Caco-2 (cell line): ENCODE data around the gene CAMK4. TPM values are rescaled to one million over a fixed set of nuclear protein-coding genes. Genes with fewer than 3 reads are reported as not detected.

ENCODE experiments used
- BruUV-seq: library from RNA; stranded (reverse); fragments of 400-500 nt; replicated peaks from 2 replicates; lab custom pipeline; 2021; lab: Mats Ljungman, UMichigan
- CTCF ChIA-PET: fragments of 300-600 bp; sonication (Branson Sonifier 250); formaldehyde crosslinking; loops from one replicate; lab custom pipeline; 2022; ENCODE audit warnings: antibody characterized with exemption; lab: Charles Lee
- POLR2A ChIA-PET: fragments of 300-600 bp; sonication (Branson Sonifier 250); formaldehyde crosslinking; loops from one replicate; lab custom pipeline; 2022; ENCODE audit warnings: antibody characterized with exemption; lab: Charles Lee
- DNase-seq, 2 experiments: peaks; one replicate each; pipeline versions ENCODE4 v3.0.0 to v3.0.0-alpha.2; 2020 to 2022
- H3K27me3 ChIP-seq: replicated peaks from 2 replicates; pipeline ENCODE4 v1.6.0; 2011; ENCODE audit warnings: low read length; ENCODE audit not compliant: control insufficient read depth, insufficient read depth
- H3K36me3 ChIP-seq: 2 replicates; pipeline ENCODE4 v1.5.1; 2011; ENCODE audit warnings: low read length; ENCODE audit not compliant: control insufficient read depth, insufficient read depth
- H3K4me1 ChIP-seq: fragments of 250-450 bp; sonication (Bioruptor Pico); 2 replicates; pipeline ENCODE4 v1.5.1; 2020; ENCODE audit warnings: mild to moderate bottlenecking
- H3K4me3 ChIP-seq: 2 replicates; pipeline ENCODE4 v1.5.1; 2011; ENCODE audit warnings: low read depth, mild to moderate bottlenecking, control low read depth, low read length
- H3K9me3 ChIP-seq: fragments of 250-450 bp; sonication (Bioruptor Pico); 2 replicates; pipeline ENCODE4 v1.5.1; 2020; ENCODE audit warnings: mild to moderate bottlenecking, moderate library complexity
- H3K27ac Mint-ChIP-seq: one replicate; pipeline ENCODE4 v1.8.0; 2022; ENCODE audit warnings: mixed read lengths; ENCODE audit not compliant: unreplicated experiment
- H3K27me3 Mint-ChIP-seq: one replicate; pipeline ENCODE4 v1.8.0; 2022; ENCODE audit warnings: mixed read lengths; ENCODE audit not compliant: insufficient read depth, unreplicated experiment
- H3K36me3 Mint-ChIP-seq: one replicate; pipeline ENCODE4 v1.8.0; 2022; ENCODE audit warnings: mild to moderate bottlenecking, mixed read lengths; ENCODE audit not compliant: insufficient read depth, unreplicated experiment
- H3K4me1 Mint-ChIP-seq: one replicate; pipeline ENCODE4 v1.8.0; 2022; ENCODE audit warnings: low read depth, mixed read lengths; ENCODE audit not compliant: unreplicated experiment
- H3K4me3 Mint-ChIP-seq: one replicate; pipeline ENCODE4 v1.8.0; 2022; ENCODE audit warnings: mild to moderate bottlenecking, moderate library complexity, mixed read lengths; ENCODE audit not compliant: unreplicated experiment
- H3K9me3 Mint-ChIP-seq: one replicate; pipeline ENCODE4 v1.8.0; 2022; ENCODE audit warnings: mixed read lengths; ENCODE audit not compliant: unreplicated experiment
- intact Hi-C: fragments of 100-400 bp; cut with micrococcal nuclease; formaldehyde crosslinking; loops from one replicate; pipeline ENCODE4 v1.10.0; 2022; ENCODE audit not compliant: unreplicated experiment
- total RNA-seq: library from RNA; stranded (reverse); gene quantifications from 2 replicates; pipeline ENCODE4 v1.2.3, GENCODE V29; 2022
- TF ChIP-seq, protein P1 (sequence below), 2 experiments: fragments of 200-600 bp in 1 of 2; IDR thresholded peaks; 1 replicate in 1 of 2; 2 replicates in 1 of 2; pipeline versions ENCODE4 v1.5.1 to v1.8.0; 2011 to 2022; ENCODE audit warnings: antibody characterized with exemption in 1 of 2, control low read depth in 1 of 2, inconsistent platforms in 1 of 2, low read depth in 1 of 2, low read length in 1 of 2, mild to moderate bottlenecking in 1 of 2, moderate library complexity in 1 of 2; ENCODE audit not compliant: insufficient read depth in 1 of 2, severe bottlenecking in 1 of 2, unreplicated experiment in 1 of 2

Gene CAMK4
- total RNA-seq, 1 experiment from 2014 or later = not detected

DNA sequence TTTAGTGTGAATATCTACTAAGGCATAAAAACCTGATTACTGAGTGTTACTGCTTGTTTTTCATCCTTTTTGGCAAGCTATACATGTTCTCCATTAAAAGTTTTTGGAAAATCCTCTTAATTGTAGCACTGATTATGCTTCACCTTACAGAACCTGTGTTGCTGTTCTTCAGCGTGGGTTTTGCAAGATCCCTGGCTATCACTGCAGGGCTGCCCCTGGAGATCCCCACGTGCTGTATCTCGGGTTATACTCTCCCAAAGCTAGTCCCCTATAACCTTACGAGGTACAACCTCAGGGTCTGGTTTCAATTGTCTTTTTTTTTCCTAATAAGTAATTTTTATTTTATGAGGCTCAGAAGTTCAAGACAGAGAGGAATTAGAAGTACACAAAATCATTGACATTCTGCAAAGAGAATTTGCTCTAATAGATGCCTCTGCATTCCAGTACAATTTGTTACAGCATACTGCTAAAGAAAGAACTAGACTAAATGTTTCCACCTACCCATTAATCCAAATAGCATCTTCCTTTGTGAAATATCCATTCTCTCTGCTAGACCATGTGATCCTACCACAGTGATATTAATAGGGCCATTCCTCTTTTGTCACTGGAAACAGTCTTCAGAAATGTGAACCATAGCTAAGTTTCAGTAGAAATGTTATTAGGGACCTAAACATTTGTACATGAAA is 25.8 kb upstream of the CAMK4 start:
- Histone ChIP-seq H3K36me3 (no peaks in the 10 kb centered on the region), H3K4me3 (no peak overlapping the region), H3K4me1 (no peaks in the 10 kb centered on the region), H3K9me3 (no peaks in the 10 kb centered on the region), H3K27me3 (no peaks in the 10 kb centered on the region)
- DNase-seq = no peak
- ChIA-PET CTCF (no interaction called here), POLR2A (no interaction called here)
- H3K27ac Mint-ChIP-seq = no peak overlapping the region
- intact Hi-C loops = no loop called here
- H3K9me3 Mint-ChIP-seq = no peaks in the 10 kb centered on the region
- TF ChIP-seq, protein P1, sequence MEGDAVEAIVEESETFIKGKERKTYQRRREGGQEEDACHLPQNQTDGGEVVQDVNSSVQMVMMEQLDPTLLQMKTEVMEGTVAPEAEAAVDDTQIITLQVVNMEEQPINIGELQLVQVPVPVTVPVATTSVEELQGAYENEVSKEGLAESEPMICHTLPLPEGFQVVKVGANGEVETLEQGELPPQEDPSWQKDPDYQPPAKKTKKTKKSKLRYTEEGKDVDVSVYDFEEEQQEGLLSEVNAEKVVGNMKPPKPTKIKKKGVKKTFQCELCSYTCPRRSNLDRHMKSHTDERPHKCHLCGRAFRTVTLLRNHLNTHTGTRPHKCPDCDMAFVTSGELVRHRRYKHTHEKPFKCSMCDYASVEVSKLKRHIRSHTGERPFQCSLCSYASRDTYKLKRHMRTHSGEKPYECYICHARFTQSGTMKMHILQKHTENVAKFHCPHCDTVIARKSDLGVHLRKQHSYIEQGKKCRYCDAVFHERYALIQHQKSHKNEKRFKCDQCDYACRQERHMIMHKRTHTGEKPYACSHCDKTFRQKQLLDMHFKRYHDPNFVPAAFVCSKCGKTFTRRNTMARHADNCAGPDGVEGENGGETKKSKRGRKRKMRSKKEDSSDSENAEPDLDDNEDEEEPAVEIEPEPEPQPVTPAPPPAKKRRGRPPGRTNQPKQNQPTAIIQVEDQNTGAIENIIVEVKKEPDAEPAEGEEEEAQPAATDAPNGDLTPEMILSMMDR (IDR thresholded peaks at IDR 0.05; ENCODE audit: insufficient read depth in 1 of 2, low read depth in 1 of 2, low read length in 1 of 2, severe bottlenecking in 1 of 2, unreplicated experiment in 1 of 2) = no peak
- no peaks in the 10 kb centered on the region for H3K4me1 Mint-ChIP-seq
- no peaks in the 10 kb centered on the region for H3K36me3 Mint-ChIP-seq
- no TSS peak for BruUV-seq
- no peak overlapping the region for H3K4me3 Mint-ChIP-seq
- H3K27me3 Mint-ChIP-seq = peaks cover 4% of the 10 kb centered on the region

DNA sequence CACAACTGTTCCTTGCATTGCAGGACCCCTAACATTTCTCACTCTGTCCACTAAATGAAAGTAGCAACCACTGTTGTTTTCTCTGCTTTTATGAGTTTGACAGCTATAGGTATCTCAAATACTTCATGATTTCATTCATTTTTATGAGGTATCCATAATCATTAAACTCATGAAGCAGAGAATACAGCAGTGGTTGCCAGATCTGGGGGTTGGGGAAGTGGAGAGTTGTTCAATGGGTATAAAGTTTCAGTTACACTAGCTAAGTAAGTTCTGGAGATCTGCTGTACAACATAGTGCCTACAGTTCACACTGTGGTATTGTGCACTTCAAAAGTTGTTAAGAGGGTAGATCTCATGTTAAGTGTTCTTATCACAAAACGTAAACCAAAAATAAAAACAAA is 23.4 kb upstream of the CAMK4 start:
- BruUV-seq = no TSS peak
- ChIA-PET POLR2A (no interaction called here), CTCF (no interaction called here)
- Histone ChIP-seq H3K36me3 (no peaks in the 10 kb centered on the region), H3K9me3 (no peaks in the 10 kb centered on the region), H3K4me1 (no peaks in the 10 kb centered on the region), H3K4me3 (no peak overlapping the region), H3K27me3 (no peaks in the 10 kb centered on the region)
- peaks cover 9% of the 10 kb centered on the region for H3K27me3 Mint-ChIP-seq
- H3K36me3 Mint-ChIP-seq = no peaks in the 10 kb centered on the region
- no peak overlapping the region for H3K4me3 Mint-ChIP-seq
- H3K4me1 Mint-ChIP-seq = no peaks in the 10 kb centered on the region
- TF ChIP-seq, protein P1 (IDR thresholded peaks at IDR 0.05; ENCODE audit: insufficient read depth in 1 of 2, low read depth in 1 of 2, low read length in 1 of 2, severe bottlenecking in 1 of 2, unreplicated experiment in 1 of 2) = no peak
- no peak overlapping the region for H3K27ac Mint-ChIP-seq
- intact Hi-C loops = no loop called here
- no peak for DNase-seq
- H3K9me3 Mint-ChIP-seq = no peaks in the 10 kb centered on the region

DNA sequence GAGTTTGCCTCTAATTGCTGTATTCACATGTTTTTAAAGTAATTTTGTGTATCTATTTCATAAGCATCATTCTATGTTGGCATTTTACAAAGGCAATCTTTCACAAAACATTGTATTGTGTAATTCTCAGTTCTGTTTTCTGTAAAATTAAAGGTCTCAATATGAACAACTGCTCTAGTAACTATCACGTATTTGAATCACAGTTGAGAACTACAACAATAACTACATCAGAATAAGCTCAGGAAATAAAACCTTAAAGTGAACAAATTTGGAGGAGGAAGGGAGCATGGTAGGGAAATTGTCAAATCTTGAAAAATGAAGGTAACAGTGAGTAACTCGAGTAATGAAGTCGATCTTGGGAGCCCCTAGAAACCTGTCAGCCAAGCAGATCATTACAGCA is 22.5 kb upstream of the CAMK4 start:
- Mint-ChIP-seq H3K4me3 (no peak overlapping the region), H3K27me3 (peaks cover 11% of the 10 kb centered on the region), H3K4me1 (no peaks in the 10 kb centered on the region), H3K36me3 (no peaks in the 10 kb centered on the region), H3K27ac (no peak overlapping the region), H3K9me3 (no peaks in the 10 kb centered on the region)
- CTCF ChIA-PET = no interaction called here
- Histone ChIP-seq H3K4me3 (no peak overlapping the region), H3K27me3 (no peaks in the 10 kb centered on the region), H3K36me3 (no peaks in the 10 kb centered on the region), H3K9me3 (no peaks in the 10 kb centered on the region), H3K4me1 (no peaks in the 10 kb centered on the region)
- POLR2A ChIA-PET = no interaction called here
- no peak for DNase-seq
- BruUV-seq = no TSS peak
- intact Hi-C loops = no loop called here
- TF ChIP-seq, protein P1 (IDR thresholded peaks at IDR 0.05; ENCODE audit: insufficient read depth in 1 of 2, low read depth in 1 of 2, low read length in 1 of 2, severe bottlenecking in 1 of 2, unreplicated experiment in 1 of 2) = no peak
